ENCODE measurements around the gene C12orf56. TPM values are rescaled to one million over a fixed set of nuclear protein-coding genes. Genes with fewer than 3 reads are reported as not detected.

C12orf56 gene
- total RNA-seq, 1 donor from 2014 or later = 1.1 TPM

DNA sequence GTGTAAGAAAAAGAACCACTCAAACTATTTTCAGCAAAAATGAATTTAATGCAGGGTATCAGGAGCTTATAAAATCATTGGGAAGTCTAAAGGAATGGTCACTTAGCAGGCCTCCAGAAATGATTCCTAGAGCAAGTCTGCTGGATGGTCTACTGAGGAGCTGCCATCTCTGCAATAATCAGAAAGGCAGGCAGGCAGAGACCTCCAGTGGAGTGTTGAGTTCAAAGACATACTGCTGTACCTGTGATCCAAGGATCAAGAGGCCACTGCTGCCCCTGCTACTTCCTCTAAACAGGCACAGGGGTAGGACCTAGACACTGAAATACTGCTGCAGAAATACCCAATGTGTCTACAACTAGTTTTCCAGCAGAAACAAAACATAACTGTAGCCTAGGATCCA, 154.0 kb downstream of the C12orf56 start:
- H3K36me3 ChIP-seq (ENCODE audit: control insufficient read depth, insufficient read depth, low read length) = no peaks in the 10 kb centered on the region
- no peak overlapping the region for H3K4me3 ChIP-seq (ENCODE audit: low read depth, low read length)
- peak; percentile 30 for DNase-seq (ENCODE audit: low read depth)
- H3K27me3 ChIP-seq (ENCODE audit: control insufficient read depth, insufficient read depth, low read length) = no peaks in the 10 kb centered on the region
- no peak for FAIRE-seq
- TF ChIP-seq, protein P1, sequence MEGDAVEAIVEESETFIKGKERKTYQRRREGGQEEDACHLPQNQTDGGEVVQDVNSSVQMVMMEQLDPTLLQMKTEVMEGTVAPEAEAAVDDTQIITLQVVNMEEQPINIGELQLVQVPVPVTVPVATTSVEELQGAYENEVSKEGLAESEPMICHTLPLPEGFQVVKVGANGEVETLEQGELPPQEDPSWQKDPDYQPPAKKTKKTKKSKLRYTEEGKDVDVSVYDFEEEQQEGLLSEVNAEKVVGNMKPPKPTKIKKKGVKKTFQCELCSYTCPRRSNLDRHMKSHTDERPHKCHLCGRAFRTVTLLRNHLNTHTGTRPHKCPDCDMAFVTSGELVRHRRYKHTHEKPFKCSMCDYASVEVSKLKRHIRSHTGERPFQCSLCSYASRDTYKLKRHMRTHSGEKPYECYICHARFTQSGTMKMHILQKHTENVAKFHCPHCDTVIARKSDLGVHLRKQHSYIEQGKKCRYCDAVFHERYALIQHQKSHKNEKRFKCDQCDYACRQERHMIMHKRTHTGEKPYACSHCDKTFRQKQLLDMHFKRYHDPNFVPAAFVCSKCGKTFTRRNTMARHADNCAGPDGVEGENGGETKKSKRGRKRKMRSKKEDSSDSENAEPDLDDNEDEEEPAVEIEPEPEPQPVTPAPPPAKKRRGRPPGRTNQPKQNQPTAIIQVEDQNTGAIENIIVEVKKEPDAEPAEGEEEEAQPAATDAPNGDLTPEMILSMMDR (IDR thresholded peaks at IDR 0.05; ENCODE audit: insufficient read depth, low read length, severe bottlenecking) = peak; percentile 35

DNA sequence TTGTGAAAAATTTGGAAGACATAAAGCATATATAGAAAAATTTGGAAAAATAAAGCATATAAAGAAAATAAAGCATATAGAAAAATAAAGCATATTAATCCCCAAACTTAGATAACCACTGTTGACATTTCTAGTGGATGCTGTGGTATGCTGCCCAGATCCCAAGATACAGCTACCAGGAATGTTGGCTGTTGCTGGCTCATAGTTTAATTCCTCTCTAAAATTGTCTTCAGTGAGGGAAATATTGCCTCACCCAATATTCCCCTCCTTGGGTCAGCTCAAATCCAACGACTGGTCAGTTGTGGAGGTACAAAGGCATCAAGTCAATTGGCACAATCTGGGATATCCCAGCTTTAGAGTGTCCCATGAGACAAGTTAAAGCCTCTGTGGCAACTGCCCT, 158.4 kb downstream of the C12orf56 start:
- TF ChIP-seq, protein P1 (IDR thresholded peaks at IDR 0.05; ENCODE audit: insufficient read depth, low read length, severe bottlenecking) = no peak
- no peak for FAIRE-seq
- no peaks in the 10 kb centered on the region for H3K36me3 ChIP-seq (ENCODE audit: control insufficient read depth, insufficient read depth, low read length)

DNA sequence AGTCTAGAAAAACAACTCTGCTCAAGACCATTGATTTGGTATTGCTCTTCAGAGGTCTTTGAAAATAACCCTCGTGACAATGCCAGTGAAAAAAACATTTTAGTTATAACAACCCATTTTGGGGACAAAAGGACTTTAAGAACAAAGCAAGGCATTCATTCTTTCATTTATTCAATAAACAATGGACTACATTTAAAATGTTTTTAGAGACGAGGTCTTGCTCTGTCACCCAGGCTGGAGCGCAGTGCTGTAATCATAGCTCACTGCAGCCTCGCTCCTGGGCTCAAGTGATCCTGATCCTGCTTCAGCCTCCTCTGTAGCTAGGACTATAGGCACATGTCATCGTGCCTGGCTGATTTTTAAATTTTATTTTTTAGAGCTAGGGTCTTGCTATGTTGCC, 160.8 kb downstream of the C12orf56 start:
- DNase-seq (ENCODE audit: low read depth) (no peak), FAIRE-seq (no peak)
- H3K4me3 ChIP-seq (ENCODE audit: low read depth, low read length) = no peak overlapping the region
- H3K36me3 ChIP-seq (ENCODE audit: control insufficient read depth, insufficient read depth, low read length) = no peaks in the 10 kb centered on the region
- TF ChIP-seq, protein P1 (IDR thresholded peaks at IDR 0.05; ENCODE audit: insufficient read depth, low read length, severe bottlenecking) = no peak
- H3K27me3 ChIP-seq (ENCODE audit: control insufficient read depth, insufficient read depth, low read length) = no peaks in the 10 kb centered on the region

More for the DNA sequence above, 158.4 kb downstream of the C12orf56 start:
- Histone ChIP-seq H3K27me3 (ENCODE audit: control insufficient read depth, insufficient read depth, low read length) (no peaks in the 10 kb centered on the region), H3K4me3 (ENCODE audit: low read depth, low read length) (no peak overlapping the region)
- DNase-seq (ENCODE audit: low read depth) = no peak

DNA sequence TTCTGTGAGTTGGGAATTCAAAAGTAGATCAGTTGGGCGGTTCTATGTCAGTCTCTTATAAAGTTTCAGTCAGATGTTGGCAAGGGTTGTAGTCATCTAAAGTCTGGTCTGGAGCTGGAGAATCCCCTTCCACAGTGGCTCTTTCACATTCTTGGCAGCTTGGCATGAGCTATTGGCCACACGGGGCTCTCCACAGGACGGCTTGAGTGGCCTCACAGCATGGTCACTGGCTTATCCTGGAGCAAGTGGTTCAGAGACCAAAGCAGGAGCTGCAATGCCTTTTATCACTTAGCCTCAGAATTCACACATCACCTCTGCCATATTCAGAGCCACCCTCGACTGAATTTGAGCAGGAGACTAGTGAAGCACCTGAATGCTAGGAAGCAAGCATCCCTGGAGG, 161.3 kb downstream of the C12orf56 start:
- no peak for DNase-seq (ENCODE audit: low read depth)
- H3K4me3 ChIP-seq (ENCODE audit: low read depth, low read length) = no peak overlapping the region
- no peak for FAIRE-seq
- H3K36me3 ChIP-seq (ENCODE audit: control insufficient read depth, insufficient read depth, low read length) = no peaks in the 10 kb centered on the region
- H3K27me3 ChIP-seq (ENCODE audit: control insufficient read depth, insufficient read depth, low read length) = no peaks in the 10 kb centered on the region
- TF ChIP-seq, protein P1 (IDR thresholded peaks at IDR 0.05; ENCODE audit: insufficient read depth, low read length, severe bottlenecking) = no peak

DNA sequence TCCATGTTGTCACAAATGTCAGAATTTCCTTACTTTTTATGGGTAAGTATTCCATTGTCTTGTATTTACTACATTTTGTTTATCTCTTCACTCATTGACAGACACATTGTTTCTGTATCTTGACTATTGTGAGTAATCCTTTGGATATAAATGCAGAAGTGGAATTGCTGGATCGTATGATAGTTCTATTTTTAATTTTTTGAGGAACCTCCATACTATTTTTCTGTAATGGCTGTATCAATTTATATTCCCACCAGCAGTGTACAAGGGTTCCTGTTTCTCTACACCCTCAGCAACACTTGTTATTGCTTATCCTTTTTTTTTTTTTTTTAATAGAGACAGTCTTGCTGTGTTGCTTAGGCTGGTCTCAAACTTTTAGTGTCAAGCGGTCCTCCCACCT, 164.9 kb downstream of the C12orf56 start:
- FAIRE-seq = no peak

More for the DNA sequence above, 164.9 kb downstream of the C12orf56 start:
- no peak for DNase-seq (ENCODE audit: low read depth)
- Histone ChIP-seq H3K27me3 (ENCODE audit: control insufficient read depth, insufficient read depth, low read length) (no peaks in the 10 kb centered on the region), H3K4me3 (ENCODE audit: low read depth, low read length) (no peak overlapping the region), H3K36me3 (ENCODE audit: control insufficient read depth, insufficient read depth, low read length) (no peaks in the 10 kb centered on the region)
- TF ChIP-seq, protein P1 (IDR thresholded peaks at IDR 0.05; ENCODE audit: insufficient read depth, low read length, severe bottlenecking) = no peak

All from bronchial epithelial cell (primary cell).